ENCODE data around the gene ANK3.

DNA sequence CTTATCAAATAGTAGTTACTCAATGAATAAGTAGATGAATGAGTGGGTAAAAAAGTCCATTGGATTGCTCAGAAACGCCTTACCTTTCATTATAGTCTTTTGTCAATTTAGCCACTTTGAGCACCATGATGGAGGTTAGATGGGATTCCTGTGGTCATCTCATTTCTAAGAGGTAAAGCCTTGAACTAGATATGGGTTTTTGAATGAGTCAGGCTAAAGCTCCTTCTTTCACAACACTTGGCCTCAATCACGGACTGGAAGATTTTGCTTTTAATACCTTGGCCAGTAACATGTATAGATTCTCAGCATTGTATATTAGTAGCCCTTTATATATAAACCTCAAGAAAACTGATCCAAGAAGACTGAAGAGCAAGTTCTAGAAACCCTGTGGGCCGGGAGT is 383.6 kb downstream of the ANK3 start:
- no peak for TF ChIP-seq CTCF (IDR thresholded peaks at IDR 0.05)
- TF ChIP-seq POLR2AphosphoS5 (IDR thresholded peaks at IDR 0.05) = no peak
- no peak for TF ChIP-seq POLR2A (IDR thresholded peaks at IDR 0.05)
